Measurements from ENCODE around the gene PABPC1L. TPM values are rescaled to one million over a fixed set of nuclear protein-coding genes. Genes with fewer than 3 reads are reported as not detected.

The PABPC1L gene
- total RNA-seq, 1 donor from 2014 or later: 3.3 TPM

- peak; percentile 95 for DNase-seq (ENCODE audit: low read depth)
Measured at GRCh38 chr20:44966030-44966961, 56.4 kb downstream of the PABPC1L start, which contains the start of gene STK4. Gene STK4, plus strand, starts transcription at chr20:44966512. Its CDS starts 57 bp downstream, at chr20:44966569.

GRCh38 chr20:44967207-44967807 is 57.4 kb downstream of the PABPC1L start:
- no peak for DNase-seq (ENCODE audit: low read depth)

GRCh38 chr20:44969300-44969894 is 59.5 kb downstream of the PABPC1L start:
- no peak for DNase-seq (ENCODE audit: low read depth)

- no peak for DNase-seq (ENCODE audit: low read depth)
Measured at GRCh38 chr20:44970243-44970757, 60.4 kb downstream of the PABPC1L start.

- peak; percentile 61 for DNase-seq (ENCODE audit: low read depth)
Measured at GRCh38 chr20:44973053-44973452, 63.2 kb downstream of the PABPC1L start.

GRCh38 chr20:44976698-44977097 is 66.8 kb downstream of the PABPC1L start:
- DNase-seq (ENCODE audit: low read depth): no peak

GRCh38 chr20:44979090-44979621 is 69.3 kb downstream of the PABPC1L start:
- DNase-seq (ENCODE audit: low read depth): peak; percentile 61

- DNase-seq (ENCODE audit: low read depth): no peak
Measured at GRCh38 chr20:44981736-44982406, 72.0 kb downstream of the PABPC1L start.

GRCh38 chr20:44983093-44983674 is 73.3 kb downstream of the PABPC1L start:
- DNase-seq (ENCODE audit: low read depth): no peak

GRCh38 chr20:44988631-44989171 is 78.8 kb downstream of the PABPC1L start:
- no peak for DNase-seq (ENCODE audit: low read depth)

Other genes with a start within 250 kb of the PABPC1L start
- gene CCN5, start 194.7 kb upstream of the PABPC1L start, total RNA-seq: 0.16 and 0.19 TPM in 2 replicates
- not detected in 2 replicates for gene KCNK15, start 164.2 kb upstream of the PABPC1L start, total RNA-seq
- gene RIMS4, start 99.5 kb upstream of the PABPC1L start, total RNA-seq: not detected in 2 replicates
- gene YWHAB, start 24.4 kb upstream of the PABPC1L start, total RNA-seq: 53.6 TPM in 2 replicates
- gene TOMM34, start 50.3 kb downstream of the PABPC1L start, total RNA-seq: 35.4 and 35.7 TPM in 2 replicates
- gene STK4, start 56.5 kb downstream of the PABPC1L start, total RNA-seq: 11.3 and 11.4 TPM in 2 replicates
- not detected in 2 replicates for gene KCNS1, start 191.1 kb downstream of the PABPC1L start, total RNA-seq
- not detected in 2 replicates for gene WFDC5, start 205.1 kb downstream of the PABPC1L start, total RNA-seq
- gene WFDC12, start 214.4 kb downstream of the PABPC1L start, total RNA-seq: not detected in 2 replicates

All from myocyte (in vitro differentiated cells).